Liver (tissue), 9 donors: ENCODE results near the gene S100A2. TPM values are rescaled to one million over a fixed set of nuclear protein-coding genes. Genes with fewer than 3 reads are reported as not detected.
"Not testable (repeated sequence)": the region's sequence is repeated elsewhere in the genome, so short reads cannot be mapped to it uniquely, and the experiment has no call there.

Experiments
- DNase-seq: peaks from one replicate; pipeline ENCODE4 v3.0.0-alpha.2; 2017; ENCODE audit warnings: low spot score
- H3K27ac ChIP-seq, 2 donors: one replicate each; pipeline ENCODE4 v1.7.0; 2013; ENCODE audit warnings: inconsistent platforms in 2 of 2, low read length in 2 of 2, control low read depth in 1 of 2, low read depth in 1 of 2, mild to moderate bottlenecking in 1 of 2
- H3K27me3 ChIP-seq, 4 donors: one replicate each; pipeline versions ENCODE4 v1.6.1 to v1.7.0; 2013; ENCODE audit warnings: low read length in 3 of 4, inconsistent platforms in 1 of 4, mild to moderate bottlenecking in 1 of 4, moderate library complexity in 1 of 4; ENCODE audit not compliant: control insufficient read depth in 4 of 4, insufficient read depth in 4 of 4
- H3K36me3 ChIP-seq, 4 donors: one replicate each; pipeline versions ENCODE4 v1.6.1 to v1.7.0; 2013; ENCODE audit warnings: low read length in 3 of 4, mild to moderate bottlenecking in 3 of 4, low read depth in 1 of 4, moderate library complexity in 1 of 4; ENCODE audit not compliant: control insufficient read depth in 4 of 4, insufficient read depth in 3 of 4
- H3K4me1 ChIP-seq, 4 donors: one replicate each; pipeline versions ENCODE4 v1.6.1 to v1.7.0; 2013; ENCODE audit warnings: low read length in 3 of 4, mild to moderate bottlenecking in 3 of 4, moderate library complexity in 1 of 4; ENCODE audit not compliant: control insufficient read depth in 4 of 4, insufficient read depth in 4 of 4
- H3K4me3 ChIP-seq, 3 donors: one replicate each; pipeline versions ENCODE4 v1.6.1 to v1.7.0; 2013; ENCODE audit warnings: low read length in 3 of 3, control low read depth in 1 of 3, low read depth in 1 of 3, mild to moderate bottlenecking in 1 of 3
- H3K9ac ChIP-seq, 2 donors: one replicate each; pipeline ENCODE4 v1.7.0; 2013; ENCODE audit warnings: low read length in 2 of 2, mild to moderate bottlenecking in 2 of 2, moderate library complexity in 2 of 2, control low read depth in 1 of 2, low read depth in 1 of 2
- H3K9me3 ChIP-seq, 4 donors: one replicate each; pipeline versions ENCODE4 v1.6.1 to v1.7.0; 2013; ENCODE audit warnings: low read length in 3 of 4; ENCODE audit not compliant: control insufficient read depth in 4 of 4
- EGR1 ChIP-seq, 2 donors: IDR thresholded peaks; 2 replicates each; pipeline ENCODE4 v1.6.1; 2016 to 2018; ENCODE audit warnings: antibody characterized with exemption in 2 of 2, low read depth in 2 of 2
- FOXA1 ChIP-seq: IDR thresholded peaks from 2 replicates; pipeline ENCODE4 v1.6.1; 2016; ENCODE audit warnings: antibody characterized with exemption
- FOXA2 ChIP-seq: IDR thresholded peaks from 2 replicates; pipeline ENCODE4 v1.6.1; 2016; ENCODE audit warnings: antibody characterized with exemption
- GABPA ChIP-seq, 2 donors: IDR thresholded peaks in 1 of 2; conservative IDR thresholded peaks in 1 of 2; 2 replicates each; pipeline ENCODE4 v1.6.1; 2016; ENCODE audit warnings: antibody characterized with exemption in 2 of 2, mild to moderate bottlenecking in 1 of 2, moderate library complexity in 1 of 2
- HNF4A ChIP-seq, 2 donors: conservative IDR thresholded peaks; 2 replicates each; pipeline ENCODE4 v1.6.1; 2016; ENCODE audit warnings: antibody characterized with exemption in 2 of 2, mild to moderate bottlenecking in 2 of 2
- HNF4G ChIP-seq: IDR thresholded peaks from 2 replicates; pipeline ENCODE4 v1.6.1; 2016; ENCODE audit warnings: antibody characterized with exemption
- JUND ChIP-seq, 2 donors: IDR thresholded peaks; 2 replicates each; pipeline ENCODE4 v1.6.1; 2016; ENCODE audit warnings: antibody characterized with exemption in 2 of 2
- NR2F2 ChIP-seq: IDR thresholded peaks from 2 replicates; pipeline ENCODE4 v1.6.1; 2016; ENCODE audit warnings: antibody characterized with exemption
- RAD21 ChIP-seq, 2 donors: IDR thresholded peaks; 2 replicates each; pipeline ENCODE4 v1.6.1; 2016; ENCODE audit warnings: antibody characterized with exemption in 2 of 2, mild to moderate bottlenecking in 2 of 2
- RXRA ChIP-seq, 2 donors: IDR thresholded peaks; 2 replicates each; pipeline ENCODE4 v1.6.1; 2017 to 2018; ENCODE audit warnings: antibody characterized with exemption in 2 of 2, mild to moderate bottlenecking in 1 of 2
- SP1 ChIP-seq: IDR thresholded peaks from 2 replicates; pipeline ENCODE4 v1.6.1; 2018; ENCODE audit warnings: antibody characterized with exemption, mild to moderate bottlenecking
- TAF1 ChIP-seq: conservative IDR thresholded peaks from 2 replicates; pipeline ENCODE4 v1.6.1; 2016; ENCODE audit warnings: antibody characterized with exemption, mild to moderate bottlenecking
- YY1 ChIP-seq: IDR thresholded peaks from 2 replicates; pipeline ENCODE4 v1.6.1; 2016; ENCODE audit warnings: antibody characterized with exemption, mild to moderate bottlenecking
- WGBS: extraction: QIAGEN DNeasy Blood & Tissue Kit; methylation state at CpG from one replicate; pipeline ENCODE4 v1.1.7; 2013; 5-methylcytosine and 5-hydroxymethylcytosine counted together
- polyA plus RNA-seq, 2 donors: library from polyadenylated mRNA; stranded (reverse) in 1 of 2; unstranded in 1 of 2; fragments of 200-250 nt in 1 of 2; fragments of >200 nt in 1 of 2; fragmentation: Nextera tagmentation in 1 of 2; extraction: Ambion mirVana in 1 of 2; gene quantifications; one replicate each; pipeline versions ENCODE4 v1.2.1 to v1.2.3, GENCODE V29; 2013 to 2015
- total RNA-seq, 2 donors: library from RNA; depleted of rRNA; stranded (reverse); fragments of >200 nt; gene quantifications; one replicate each; pipeline ENCODE4 v1.2.3, GENCODE V29; 2014
- TF ChIP-seq, protein P1 (sequence below): IDR thresholded peaks from 2 replicates; pipeline ENCODE4 v1.6.1; 2016; ENCODE audit warnings: antibody characterized with exemption
- TF ChIP-seq, protein P2 (sequence below): IDR thresholded peaks from 2 replicates; pipeline ENCODE4 v1.6.1; 2016; ENCODE audit warnings: antibody characterized with exemption
- TF ChIP-seq, protein P3 (sequence below): IDR thresholded peaks from 2 replicates; pipeline ENCODE4 v1.6.1; 2016; ENCODE audit warnings: antibody characterized with exemption, mild to moderate bottlenecking
- TF ChIP-seq, protein P4 (sequence below): IDR thresholded peaks from 2 replicates; pipeline ENCODE4 v1.6.1; 2016; ENCODE audit warnings: antibody characterized with exemption
- TF ChIP-seq, protein P5 (sequence below): fragments of 150-350 bp; IDR thresholded peaks from 2 replicates; pipeline ENCODE4 v1.5.1; 2017; ENCODE audit warnings: improper control_type of control experiment, low read depth, low read length; ENCODE audit not compliant: missing input control
- donor health status: healthy.
- donor health status: healthy.
- donor health status: healthy.
- donor health status: healthy.
- donor health status: healthy.

Gene S100A2
- total and polyA plus RNA-seq, 4 donors, result 0.22 to 0.67 TPM; not detected in 2

DNA sequence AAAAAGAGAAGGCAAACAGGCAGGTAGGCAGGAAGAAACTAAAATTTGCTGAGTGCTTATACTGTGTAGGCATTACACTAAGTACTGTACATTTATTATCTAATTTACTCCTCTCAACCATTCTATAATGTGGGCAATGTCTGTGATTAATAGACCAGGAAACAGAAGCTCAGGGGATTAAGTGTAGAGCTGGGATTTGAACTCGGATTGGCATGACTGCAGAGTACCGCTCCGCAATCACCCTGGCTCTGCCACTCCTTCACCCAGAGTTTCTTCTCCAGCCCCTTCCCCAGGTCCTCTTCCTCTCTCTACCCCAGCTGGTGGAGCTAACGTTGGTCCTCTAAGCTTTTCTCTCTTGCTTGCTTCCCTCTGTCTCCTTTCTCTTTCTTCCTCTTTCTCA lies 11.5 kb upstream of the S100A2 start:
- Histone ChIP-seq H3K4me3 (no peak overlapping the region), H3K4me1 (peaks cover 0 to 2% (median 0%) of the 10 kb centered on the region in 4 donors), H3K27ac (no peak overlapping the region), H3K27me3 (no peaks in the 10 kb centered on the region), H3K36me3 (no peaks in the 10 kb centered on the region), H3K9ac (no peak overlapping the region), H3K9me3 (no peaks in the 10 kb centered on the region)
- WGBS, result 71% methylated on average over 4 of the region's 4 CpGs
- no peak for DNase-seq
- TF ChIP-seq FOXA1 (no peak), EGR1 (IDR thresholded peaks at IDR 0.05; ENCODE audit: low read depth in 2 of 2) (no peak), HNF4G (no peak), TAF1 (no peak), FOXA2 (no peak), JUND (IDR thresholded peaks at IDR 0.05) (no peak), RXRA (IDR thresholded peaks at IDR 0.05) (no peak), SP1 (no peak), NR2F2 (no peak), HNF4A (conservative IDR thresholded peaks at IDR 0.05) (no peak), GABPA (IDR thresholded peaks at IDR 0.05 in 1 of 2, conservative IDR thresholded peaks at IDR 0.05 in 1 of 2) (no peak), YY1 (no peak), RAD21 (IDR thresholded peaks at IDR 0.05) (no peak)
- TF ChIP-seq, protein P1, sequence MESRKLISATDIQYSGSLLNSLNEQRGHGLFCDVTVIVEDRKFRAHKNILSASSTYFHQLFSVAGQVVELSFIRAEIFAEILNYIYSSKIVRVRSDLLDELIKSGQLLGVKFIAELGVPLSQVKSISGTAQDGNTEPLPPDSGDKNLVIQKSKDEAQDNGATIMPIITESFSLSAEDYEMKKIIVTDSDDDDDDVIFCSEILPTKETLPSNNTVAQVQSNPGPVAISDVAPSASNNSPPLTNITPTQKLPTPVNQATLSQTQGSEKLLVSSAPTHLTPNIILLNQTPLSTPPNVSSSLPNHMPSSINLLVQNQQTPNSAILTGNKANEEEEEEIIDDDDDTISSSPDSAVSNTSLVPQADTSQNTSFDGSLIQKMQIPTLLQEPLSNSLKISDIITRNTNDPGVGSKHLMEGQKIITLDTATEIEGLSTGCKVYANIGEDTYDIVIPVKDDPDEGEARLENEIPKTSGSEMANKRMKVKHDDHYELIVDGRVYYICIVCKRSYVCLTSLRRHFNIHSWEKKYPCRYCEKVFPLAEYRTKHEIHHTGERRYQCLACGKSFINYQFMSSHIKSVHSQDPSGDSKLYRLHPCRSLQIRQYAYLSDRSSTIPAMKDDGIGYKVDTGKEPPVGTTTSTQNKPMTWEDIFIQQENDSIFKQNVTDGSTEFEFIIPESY, result no peak
- TF ChIP-seq, protein P2, sequence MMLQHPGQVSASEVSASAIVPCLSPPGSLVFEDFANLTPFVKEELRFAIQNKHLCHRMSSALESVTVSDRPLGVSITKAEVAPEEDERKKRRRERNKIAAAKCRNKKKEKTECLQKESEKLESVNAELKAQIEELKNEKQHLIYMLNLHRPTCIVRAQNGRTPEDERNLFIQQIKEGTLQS, result no peak
- TF ChIP-seq, protein P3, sequence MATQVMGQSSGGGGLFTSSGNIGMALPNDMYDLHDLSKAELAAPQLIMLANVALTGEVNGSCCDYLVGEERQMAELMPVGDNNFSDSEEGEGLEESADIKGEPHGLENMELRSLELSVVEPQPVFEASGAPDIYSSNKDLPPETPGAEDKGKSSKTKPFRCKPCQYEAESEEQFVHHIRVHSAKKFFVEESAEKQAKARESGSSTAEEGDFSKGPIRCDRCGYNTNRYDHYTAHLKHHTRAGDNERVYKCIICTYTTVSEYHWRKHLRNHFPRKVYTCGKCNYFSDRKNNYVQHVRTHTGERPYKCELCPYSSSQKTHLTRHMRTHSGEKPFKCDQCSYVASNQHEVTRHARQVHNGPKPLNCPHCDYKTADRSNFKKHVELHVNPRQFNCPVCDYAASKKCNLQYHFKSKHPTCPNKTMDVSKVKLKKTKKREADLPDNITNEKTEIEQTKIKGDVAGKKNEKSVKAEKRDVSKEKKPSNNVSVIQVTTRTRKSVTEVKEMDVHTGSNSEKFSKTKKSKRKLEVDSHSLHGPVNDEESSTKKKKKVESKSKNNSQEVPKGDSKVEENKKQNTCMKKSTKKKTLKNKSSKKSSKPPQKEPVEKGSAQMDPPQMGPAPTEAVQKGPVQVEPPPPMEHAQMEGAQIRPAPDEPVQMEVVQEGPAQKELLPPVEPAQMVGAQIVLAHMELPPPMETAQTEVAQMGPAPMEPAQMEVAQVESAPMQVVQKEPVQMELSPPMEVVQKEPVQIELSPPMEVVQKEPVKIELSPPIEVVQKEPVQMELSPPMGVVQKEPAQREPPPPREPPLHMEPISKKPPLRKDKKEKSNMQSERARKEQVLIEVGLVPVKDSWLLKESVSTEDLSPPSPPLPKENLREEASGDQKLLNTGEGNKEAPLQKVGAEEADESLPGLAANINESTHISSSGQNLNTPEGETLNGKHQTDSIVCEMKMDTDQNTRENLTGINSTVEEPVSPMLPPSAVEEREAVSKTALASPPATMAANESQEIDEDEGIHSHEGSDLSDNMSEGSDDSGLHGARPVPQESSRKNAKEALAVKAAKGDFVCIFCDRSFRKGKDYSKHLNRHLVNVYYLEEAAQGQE, result no peak
- TF ChIP-seq, protein P4, sequence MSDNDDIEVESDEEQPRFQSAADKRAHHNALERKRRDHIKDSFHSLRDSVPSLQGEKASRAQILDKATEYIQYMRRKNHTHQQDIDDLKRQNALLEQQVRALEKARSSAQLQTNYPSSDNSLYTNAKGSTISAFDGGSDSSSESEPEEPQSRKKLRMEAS, result no peak
- TF ChIP-seq, protein P5, sequence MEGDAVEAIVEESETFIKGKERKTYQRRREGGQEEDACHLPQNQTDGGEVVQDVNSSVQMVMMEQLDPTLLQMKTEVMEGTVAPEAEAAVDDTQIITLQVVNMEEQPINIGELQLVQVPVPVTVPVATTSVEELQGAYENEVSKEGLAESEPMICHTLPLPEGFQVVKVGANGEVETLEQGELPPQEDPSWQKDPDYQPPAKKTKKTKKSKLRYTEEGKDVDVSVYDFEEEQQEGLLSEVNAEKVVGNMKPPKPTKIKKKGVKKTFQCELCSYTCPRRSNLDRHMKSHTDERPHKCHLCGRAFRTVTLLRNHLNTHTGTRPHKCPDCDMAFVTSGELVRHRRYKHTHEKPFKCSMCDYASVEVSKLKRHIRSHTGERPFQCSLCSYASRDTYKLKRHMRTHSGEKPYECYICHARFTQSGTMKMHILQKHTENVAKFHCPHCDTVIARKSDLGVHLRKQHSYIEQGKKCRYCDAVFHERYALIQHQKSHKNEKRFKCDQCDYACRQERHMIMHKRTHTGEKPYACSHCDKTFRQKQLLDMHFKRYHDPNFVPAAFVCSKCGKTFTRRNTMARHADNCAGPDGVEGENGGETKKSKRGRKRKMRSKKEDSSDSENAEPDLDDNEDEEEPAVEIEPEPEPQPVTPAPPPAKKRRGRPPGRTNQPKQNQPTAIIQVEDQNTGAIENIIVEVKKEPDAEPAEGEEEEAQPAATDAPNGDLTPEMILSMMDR, result no peak

DNA sequence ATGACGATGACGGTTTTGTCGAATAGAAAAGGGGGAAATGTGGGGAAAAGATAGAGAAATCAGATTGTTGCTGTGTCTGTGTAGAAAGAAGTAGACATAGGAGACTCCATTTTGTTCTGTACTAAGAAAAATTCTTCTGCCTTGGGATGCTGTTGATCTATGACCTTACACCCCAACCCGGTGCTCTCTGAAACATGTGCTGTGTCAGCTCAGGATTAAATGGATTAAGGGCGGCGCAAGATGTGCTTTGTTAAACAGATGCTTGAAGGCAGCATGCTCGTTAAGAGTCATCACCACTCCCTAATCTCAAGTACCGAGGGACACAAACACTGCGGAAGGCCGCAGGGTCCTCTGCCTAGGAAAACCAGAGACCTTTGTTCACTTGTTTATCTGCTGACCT lies 9.9 kb upstream of the S100A2 start:
- not testable (repeated sequence) for H3K9me3 ChIP-seq, H3K9ac ChIP-seq, H3K27me3 ChIP-seq, H3K27ac ChIP-seq, H3K36me3 ChIP-seq, DNase-seq, H3K4me3 ChIP-seq, H3K4me1 ChIP-seq
- 92% methylated on average over 10 of the region's 10 CpGs for WGBS

DNA sequence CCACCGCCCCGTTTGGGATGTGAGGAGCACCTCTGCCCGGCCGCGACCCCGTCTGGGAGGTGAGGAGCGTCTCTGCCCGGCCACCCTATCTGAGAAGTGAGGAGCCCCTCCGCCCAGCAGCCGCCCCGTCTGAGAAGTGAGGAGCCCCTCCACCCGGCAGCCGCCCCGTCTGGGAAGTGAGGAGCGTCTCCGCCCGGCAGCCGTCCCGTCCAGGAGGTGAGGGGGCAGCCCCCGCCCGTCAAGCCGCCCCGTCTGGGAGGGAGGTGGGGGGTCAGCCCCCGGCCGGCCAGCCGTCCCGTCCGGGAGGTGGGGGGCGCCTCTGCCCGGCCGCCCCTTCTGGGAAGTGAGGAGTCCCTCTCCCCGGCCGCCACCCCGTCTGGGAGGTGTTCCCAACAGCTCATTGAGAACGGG lies 9.4 kb upstream of the S100A2 start:
- H3K27me3 ChIP-seq, H3K36me3 ChIP-seq, H3K4me1 ChIP-seq, DNase-seq, H3K9me3 ChIP-seq, H3K9ac ChIP-seq, H3K4me3 ChIP-seq, H3K27ac ChIP-seq: not testable (repeated sequence)
- 96% methylated on average over 35 of the region's 35 CpGs for WGBS
